HEK293 (cell line): ENCODE results near the gene URGCP.

ENCODE experiments used
- HOXC10 ChIP-seq: sonication (generic); formaldehyde crosslinking; IDR thresholded peaks from 2 replicates; pipeline ENCODE4 v1.8.1; 2023; ENCODE audit warnings: mild to moderate bottlenecking, missing genetic modification reagents
- KLF7 ChIP-seq: fragments of 450-650 bp; formaldehyde crosslinking; IDR thresholded peaks from 2 replicates; pipeline ENCODE4 v1.5.1; 2016; ENCODE audit warnings: missing biosample characterization, missing genetic modification characterization, borderline replicate concordance
- KLF8 ChIP-seq: fragments of 450-650 bp; formaldehyde crosslinking; IDR thresholded peaks from 2 replicates; pipeline ENCODE4 v1.5.1; 2016; ENCODE audit warnings: missing biosample characterization, missing genetic modification characterization
- PRDM10 ChIP-seq: fragments of 450-650 bp; formaldehyde crosslinking; IDR thresholded peaks from 2 replicates; pipeline ENCODE4 v1.5.1; 2016; ENCODE audit warnings: missing biosample characterization, missing genetic modification characterization
- PRDM4 ChIP-seq: fragments of 450-650 bp; formaldehyde crosslinking; IDR thresholded peaks from 2 replicates; pipeline ENCODE4 v1.5.1; 2017; ENCODE audit warnings: missing biosample characterization, missing genetic modification characterization
- SETDB1 ChIP-seq: IDR thresholded peaks from one replicate; pipeline ENCODE4 v1.6.1; 2017; ENCODE audit warnings: mild to moderate bottlenecking, low read length, moderate library complexity, mixed read lengths; ENCODE audit not compliant: insufficient read length
- SP2 ChIP-seq: fragments of 450-650 bp; formaldehyde crosslinking; IDR thresholded peaks from 2 replicates; pipeline ENCODE4 v1.5.1; 2016; ENCODE audit warnings: missing biosample characterization, missing genetic modification characterization
- SP3 ChIP-seq: fragments of 450-650 bp; formaldehyde crosslinking; IDR thresholded peaks from 2 replicates; pipeline ENCODE4 v1.5.1; 2016; ENCODE audit warnings: missing biosample characterization, missing genetic modification characterization
- TRIM28 ChIP-seq: IDR thresholded peaks from 2 replicates; pipeline ENCODE4 v1.6.1; 2011; ENCODE audit warnings: low read length, control low read depth, borderline replicate concordance
- ZBTB1 ChIP-seq: fragments of 450-650 bp; formaldehyde crosslinking; IDR thresholded peaks from 2 replicates; pipeline ENCODE4 v1.5.1; 2016; ENCODE audit warnings: missing biosample characterization, missing genetic modification characterization
- ZBTB10 ChIP-seq: fragments of 450-650 bp; formaldehyde crosslinking; IDR thresholded peaks from 2 replicates; pipeline ENCODE4 v1.5.1; 2016; ENCODE audit warnings: missing biosample characterization, missing genetic modification characterization
- ZNF16 ChIP-seq: fragments of 450-650 bp; formaldehyde crosslinking; IDR thresholded peaks from 2 replicates; pipeline ENCODE4 v1.5.1; 2016; ENCODE audit warnings: low read depth, missing biosample characterization, missing genetic modification characterization
- ZNF169 ChIP-seq: fragments of 450-650 bp; formaldehyde crosslinking; IDR thresholded peaks from 2 replicates; pipeline ENCODE4 v1.5.1; 2016; ENCODE audit warnings: missing biosample characterization, missing genetic modification characterization
- ZNF2 ChIP-seq: fragments of 450-650 bp; formaldehyde crosslinking; IDR thresholded peaks from 2 replicates; pipeline ENCODE4 v1.5.1; 2016; ENCODE audit warnings: missing biosample characterization, missing genetic modification characterization
- ZNF266 ChIP-seq: fragments of 450-650 bp; formaldehyde crosslinking; IDR thresholded peaks from 2 replicates; pipeline ENCODE4 v1.5.1; 2016; ENCODE audit warnings: missing biosample characterization, missing genetic modification characterization, low read depth
- ZNF274 ChIP-seq, 2 experiments: fragments of 200-500 bp in 1 of 2; fragments of 450-650 bp in 1 of 2; sonication (Bioruptor generic) in 1 of 2; formaldehyde crosslinking in 1 of 2; IDR thresholded peaks; 2 replicates each; pipeline versions ENCODE4 v1.5.1 to v1.6.1; 2014 to 2016; ENCODE audit warnings: borderline replicate concordance in 1 of 2, inconsistent platforms in 1 of 2, low read length in 1 of 2, missing biosample characterization in 1 of 2, missing genetic modification characterization in 1 of 2
- ZNF473 ChIP-seq: fragments of 450-650 bp; formaldehyde crosslinking; IDR thresholded peaks from 2 replicates; pipeline ENCODE4 v1.5.1; 2017; ENCODE audit warnings: missing biosample characterization, missing genetic modification characterization
- ZNF555 ChIP-seq: fragments of 450-650 bp; formaldehyde crosslinking; conservative IDR thresholded peaks from 2 replicates; pipeline ENCODE4 v1.5.1; 2017; ENCODE audit warnings: missing biosample characterization, mild to moderate bottlenecking, missing genetic modification characterization, inconsistent platforms
- ZNF560 ChIP-seq: fragments of 450-650 bp; formaldehyde crosslinking; IDR thresholded peaks from 2 replicates; pipeline ENCODE4 v1.5.1; 2017; ENCODE audit warnings: missing biosample characterization, missing genetic modification characterization, borderline replicate concordance
- ZNF626 ChIP-seq: fragments of 450-650 bp; sonication (Bioruptor Pico); formaldehyde crosslinking; IDR thresholded peaks from 2 replicates; pipeline ENCODE4 v1.5.1; 2018; ENCODE audit warnings: missing biosample characterization, missing genetic modification characterization, inconsistent platforms
- ZNF639 ChIP-seq: fragments of 450-650 bp; formaldehyde crosslinking; IDR thresholded peaks from 2 replicates; pipeline ENCODE4 v1.5.1; 2016; ENCODE audit warnings: missing biosample characterization, missing genetic modification characterization
- ZNF654 ChIP-seq: fragments of 450-650 bp; formaldehyde crosslinking; IDR thresholded peaks from 2 replicates; pipeline ENCODE4 v1.5.1; 2016; ENCODE audit warnings: low read depth, missing biosample characterization, missing genetic modification characterization
- ZSCAN16 ChIP-seq: fragments of 450-650 bp; formaldehyde crosslinking; IDR thresholded peaks from 2 replicates; pipeline ENCODE4 v1.5.1; 2016; ENCODE audit warnings: missing biosample characterization, missing genetic modification characterization
- ZXDB ChIP-seq: fragments of 450-650 bp; formaldehyde crosslinking; IDR thresholded peaks from 2 replicates; pipeline ENCODE4 v1.5.1; 2016; ENCODE audit warnings: missing biosample characterization, missing genetic modification characterization
- TF ChIP-seq, protein P1 (sequence below): fragments of 450-650 bp; formaldehyde crosslinking; IDR thresholded peaks from 2 replicates; pipeline ENCODE4 v1.5.1; 2016; ENCODE audit warnings: missing biosample characterization, missing genetic modification characterization
- TF ChIP-seq, protein P2 (sequence below): fragments of 450-650 bp; formaldehyde crosslinking; IDR thresholded peaks from 2 replicates; pipeline ENCODE4; 2016; ENCODE audit warnings: missing biosample characterization, missing genetic modification characterization

Gene URGCP

DNA sequence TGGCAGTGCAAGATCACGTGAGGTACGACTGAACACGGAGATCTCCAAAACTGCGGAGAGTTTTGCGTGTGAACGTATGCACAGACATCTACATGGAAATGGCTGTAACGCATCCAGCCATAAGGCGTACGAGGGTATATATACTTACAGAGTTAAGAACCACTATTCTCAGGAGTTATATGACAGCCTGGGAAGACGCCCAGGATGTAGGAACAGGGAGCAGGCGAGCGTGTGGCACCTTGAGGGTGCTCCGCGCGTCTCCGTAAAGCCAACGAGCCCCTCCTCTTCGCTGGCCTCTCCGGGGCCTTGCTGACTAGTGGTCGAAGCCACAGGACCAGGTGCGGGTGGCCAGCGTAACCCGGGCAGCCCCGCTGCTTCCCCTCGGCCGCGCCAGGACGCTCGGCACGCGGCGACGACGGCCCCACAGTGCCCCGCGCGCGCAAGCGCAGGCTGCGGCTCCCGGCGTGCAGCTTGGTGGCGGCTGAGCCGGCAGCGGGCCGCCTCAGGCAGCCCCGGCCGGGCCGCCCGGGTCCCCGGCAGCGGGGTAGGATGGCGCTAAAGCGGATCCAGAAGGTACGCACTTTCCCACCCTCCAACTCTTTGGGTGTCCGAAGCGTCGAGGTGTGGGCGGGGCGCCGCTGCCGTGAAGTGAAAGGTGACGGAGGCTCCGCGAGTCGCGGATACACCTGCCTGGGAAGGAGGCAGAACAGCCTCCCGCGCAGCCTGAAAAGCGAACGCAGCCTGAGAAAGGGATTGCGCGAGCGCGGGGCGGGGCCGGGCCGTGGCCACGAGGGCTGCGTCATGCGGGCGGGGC lies 19.8 kb upstream of the URGCP start, which contains the start of gene UBE2D4 (continued):
- TF ChIP-seq PRDM4 (no peak), ZBTB10 (tag by site-specific recombination) (no peak), ZNF16 (no peak), SP2 (peak; percentile 70), ZNF2 (tag by site-specific recombination) (peak; percentile 96), PRDM10 (peak; percentile 23), ZNF555 (tag by site-specific recombination) (no peak), ZNF626 (tag by site-specific recombination) (no peak), ZNF654 (tag by site-specific recombination) (no peak), SP3 (tag by site-specific recombination) (peak; percentile 67; the same call in 1 of the 2 replicates), ZNF560 (tag by site-specific recombination) (no peak), ZBTB1 (tag by site-specific recombination) (no peak), ZNF266 (no peak), SETDB1 (no peak), HOXC10 (CRISPR knock-in tag) (no peak), ZXDB (peak; percentile 70; the same call in 1 of the 2 replicates), ZNF169 (tag by site-specific recombination) (no peak), ZSCAN16 (tag by site-specific recombination) (peak; percentile 45; the same call in 1 of the 2 replicates), KLF8 (peak; percentile 78), KLF7 (tag by site-specific recombination) (no peak; the same call in 1 of the 2 replicates), TRIM28 (peak; percentile 53; the same call in 1 of the 2 replicates), ZNF274 (IDR thresholded peaks at IDR 0.05; ENCODE audit: low read length) (no peak), ZNF274 (tag by site-specific recombination; IDR thresholded peaks at IDR 0.05; ENCODE audit: borderline replicate concordance) (no peak), ZNF473 (tag by site-specific recombination) (no peak), ZNF639 (tag by site-specific recombination) (peak; percentile 43; the same call in 1 of the 2 replicates)
- TF ChIP-seq, protein P1, sequence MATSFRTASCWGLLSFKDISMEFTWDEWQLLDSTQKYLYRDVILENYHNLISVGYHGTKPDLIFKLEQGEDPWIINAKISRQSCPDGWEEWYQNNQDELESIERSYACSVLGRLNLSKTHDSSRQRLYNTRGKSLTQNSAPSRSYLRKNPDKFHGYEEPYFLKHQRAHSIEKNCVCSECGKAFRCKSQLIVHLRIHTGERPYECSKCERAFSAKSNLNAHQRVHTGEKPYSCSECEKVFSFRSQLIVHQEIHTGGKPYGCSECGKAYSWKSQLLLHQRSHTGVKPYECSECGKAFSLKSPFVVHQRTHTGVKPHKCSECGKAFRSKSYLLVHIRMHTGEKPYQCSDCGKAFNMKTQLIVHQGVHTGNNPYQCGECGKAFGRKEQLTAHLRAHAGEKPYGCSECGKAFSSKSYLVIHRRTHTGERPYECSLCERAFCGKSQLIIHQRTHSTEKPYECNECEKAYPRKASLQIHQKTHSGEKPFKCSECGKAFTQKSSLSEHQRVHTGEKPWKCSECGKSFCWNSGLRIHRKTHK (tag by site-specific recombination), result no peak
- TF ChIP-seq, protein P2, sequence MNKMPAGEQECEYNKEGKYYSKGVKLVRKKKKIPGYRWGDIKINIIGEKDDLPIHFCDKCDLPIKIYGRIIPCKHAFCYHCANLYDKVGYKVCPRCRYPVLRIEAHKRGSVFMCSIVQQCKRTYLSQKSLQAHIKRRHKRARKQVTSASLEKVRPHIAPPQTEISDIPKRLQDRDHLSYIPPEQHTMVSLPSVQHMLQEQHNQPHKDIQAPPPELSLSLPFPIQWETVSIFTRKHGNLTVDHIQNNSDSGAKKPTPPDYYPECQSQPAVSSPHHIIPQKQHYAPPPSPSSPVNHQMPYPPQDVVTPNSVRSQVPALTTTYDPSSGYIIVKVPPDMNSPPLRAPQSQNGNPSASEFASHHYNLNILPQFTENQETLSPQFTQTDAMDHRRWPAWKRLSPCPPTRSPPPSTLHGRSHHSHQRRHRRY (tag by site-specific recombination), result no peak
